GM12878 (cell line): ENCODE results near the gene PCED1B. TPM values are rescaled to one million over a fixed set of nuclear protein-coding genes. Genes with fewer than 3 reads are reported as not detected.

Source experiments
- ATAC-seq: fragments of 200-7000 bp; cut with Tn5 transposase; 3 replicates; pipeline ENCODE4 v1.9.1; 2020; ENCODE audit warnings: mild to moderate bottlenecking, moderate library complexity
- BruUV-seq: library from RNA; stranded (reverse); fragments of 400-500 nt; replicated peaks from 2 replicates; lab custom pipeline; 2021; lab: Mats Ljungman, UMichigan
- CTCF ChIA-PET: fragments of 300-600 bp; sonication (Branson Sonifier 250); formaldehyde crosslinking; extraction: SDS; loops from one replicate; lab custom pipeline; 2021; ENCODE audit warnings: inconsistent platforms; lab: Yijun Ruan, JAX
- POLR2A ChIA-PET: fragments of 350-600 bp; formaldehyde crosslinking; extraction: SDS; loops from one replicate; lab custom pipeline; 2021; ENCODE audit warnings: inconsistent platforms; lab: Charles Lee
- RAD21 ChIA-PET: fragments of 300-600 bp; sonication (Branson Sonifier 250); formaldehyde crosslinking; loops from one replicate; lab custom pipeline; 2023; ENCODE audit warnings: antibody characterized with exemption; ENCODE audit not compliant: unreplicated experiment; lab: Charles Lee
- SMC1A ChIA-PET: fragments of 300-600 bp; sonication (Branson Sonifier 250); formaldehyde crosslinking; loops from one replicate; lab custom pipeline; 2023; ENCODE audit not compliant: unreplicated experiment, uncharacterized antibody; lab: Charles Lee
- DNase-seq: peaks from one replicate; pipeline ENCODE4 v3.0.0-alpha.2; 2011; ENCODE audit warnings: low read depth, low spot score
- FAIRE-seq: peaks from 3 replicates; lab custom pipeline; 2011; peaks lifted over from hg19 to GRCh38; lab: Jason Lieb, UNC
- H2AFZ ChIP-seq: 2 replicates; pipeline ENCODE4 v1.6.0; 2011; ENCODE audit warnings: low read depth, low read length, control low read depth; ENCODE audit not compliant: control insufficient read depth
- H3K27ac ChIP-seq: 2 replicates; pipeline ENCODE4 v1.5.1; 2011; ENCODE audit warnings: control low read depth; ENCODE audit not compliant: control insufficient read depth, insufficient read depth
- H3K27me3 ChIP-seq, 2 experiments: replicated peaks in 1 of 2; 2 replicates each; pipeline versions ENCODE4 v1.6.0 to v1.6.1; 2011; ENCODE audit warnings: low read length in 1 of 2; ENCODE audit not compliant: control insufficient read depth in 2 of 2, insufficient read depth in 2 of 2
- H3K36me3 ChIP-seq, 2 experiments: 2 replicates each; pipeline ENCODE4 v1.5.1; 2011; ENCODE audit warnings: low read length in 1 of 2; ENCODE audit not compliant: control insufficient read depth in 2 of 2, insufficient read depth in 2 of 2
- H3K4me1 ChIP-seq: 2 replicates; pipeline ENCODE4 v1.6.1; 2011; ENCODE audit warnings: mild to moderate bottlenecking, low read length, moderate library complexity, mixed read lengths; ENCODE audit not compliant: control insufficient read depth, insufficient read depth
- H3K4me2 ChIP-seq: 2 replicates; pipeline ENCODE4 v1.6.0; 2011; ENCODE audit warnings: control low read depth; ENCODE audit not compliant: control insufficient read depth, insufficient read depth
- H3K4me3 ChIP-seq: fragments of 200-600 bp; sonication (generic); 2 replicates; pipeline ENCODE4 v1.5.1; 2016
- H3K79me2 ChIP-seq: 2 replicates; pipeline ENCODE4 v1.6.0; 2011; ENCODE audit warnings: low read length; ENCODE audit not compliant: control insufficient read depth, insufficient read depth
- H3K9ac ChIP-seq: 2 replicates; pipeline ENCODE4 v1.8.0; 2011; ENCODE audit warnings: low read length, control low read depth, mixed read lengths; ENCODE audit not compliant: control insufficient read depth, insufficient read depth
- H3K9me3 ChIP-seq: replicated peaks from 3 replicates; pipeline ENCODE4 v1.5.1; 2011; ENCODE audit warnings: mild to moderate bottlenecking, low read length; ENCODE audit not compliant: control insufficient read depth, insufficient read depth
- H4K20me1 ChIP-seq: 2 replicates; pipeline ENCODE4 v1.6.0; 2011; ENCODE audit not compliant: control insufficient read depth, insufficient read depth
- EED ChIP-seq: sonication (generic); IDR thresholded peaks from 2 replicates; pipeline ENCODE4 v1.6.1; 2016; ENCODE audit warnings: antibody characterized with exemption, low read depth
- EGR1 ChIP-seq, 2 experiments: IDR thresholded peaks; 1 replicate in 1 of 2; 2 replicates in 1 of 2; pipeline ENCODE4 v1.6.1; 2011 to 2012; ENCODE audit warnings: low read depth in 2 of 2, low read length in 2 of 2, borderline replicate concordance in 1 of 2, mild to moderate bottlenecking in 1 of 2, moderate library complexity in 1 of 2
- IKZF1 ChIP-seq: fragments of 450-650 bp; conservative IDR thresholded peaks from 2 replicates; pipeline ENCODE4 v1.6.1; 2017; ENCODE audit warnings: antibody characterized with exemption, mild to moderate bottlenecking
- IKZF2 ChIP-seq, 2 experiments: fragments of 450-650 bp; IDR thresholded peaks; 2 replicates each; pipeline ENCODE4 v1.6.1; 2017; ENCODE audit warnings: mild to moderate bottlenecking in 2 of 2, moderate library complexity in 2 of 2
- MLLT1 ChIP-seq: fragments of 450-650 bp; IDR thresholded peaks from 2 replicates; pipeline ENCODE4 v1.6.1; 2016; ENCODE audit warnings: mild to moderate bottlenecking
- MTA3 ChIP-seq: IDR thresholded peaks from 2 replicates; pipeline ENCODE4 v1.6.1; 2012; ENCODE audit warnings: low read length, inconsistent platforms, borderline replicate concordance
- RELB ChIP-seq: fragments of 450-650 bp; IDR thresholded peaks from 2 replicates; pipeline ENCODE4 v1.6.1; 2017; ENCODE audit warnings: low read depth, mild to moderate bottlenecking, moderate library complexity
- ZNF687 ChIP-seq: fragments of 450-650 bp; IDR thresholded peaks from 2 replicates; pipeline ENCODE4 v1.6.1; 2017; ENCODE audit warnings: mild to moderate bottlenecking, moderate library complexity
- WGBS: methylation state at CpG from one replicate; pipeline ENCODE4 v1.1.6; 2016; ENCODE audit warnings: low lambda C conversion rate; ENCODE audit not compliant: insufficient replicate concordance, insufficient coverage; ENCODE audit errors: missing lambda C conversion rate; 5-methylcytosine and 5-hydroxymethylcytosine counted together
- in situ Hi-C: fragments of 300-500 bp; cut with MboI; formaldehyde crosslinking; loops from 9 replicates; pipeline ENCODE4 v1.14.3; 2018; ENCODE audit warnings: mixed read lengths
- intact Hi-C: fragments of 100-400 bp; cut with micrococcal nuclease; formaldehyde crosslinking; loops from one replicate; pipeline ENCODE4 v1.14.2; 2022; ENCODE audit not compliant: unreplicated experiment
- polyA plus RNA-seq, 11 experiments: library from polyadenylated mRNA; depleted of rRNA in 4 of 11; unstranded in 6 of 11; stranded (reverse) in 5 of 11; fragments of >200 nt; fragmentation: Nextera tagmentation in 4 of 11; fragmentation: Illumina TruSeq in 1 of 11; extraction: Ambion mirVana in 4 of 11; extraction: Trizol in 1 of 11; gene quantifications; 1 replicate in 1 of 11; 2 replicates in 10 of 11; pipeline versions ENCODE4 v1.2.1 to v1.2.3, GENCODE V29; 2011 to 2016; ENCODE audit warnings: inconsistent platforms in 2 of 11, missing spikeins in 2 of 11, low read depth in 1 of 11
- total RNA-seq, 4 experiments: library from RNA; depleted of rRNA in 3 of 4; stranded (reverse); fragments of >200 nt in 3 of 4; fragmentation: Illumina TruSeq in 1 of 4; extraction: Trizol in 1 of 4; gene quantifications; 2 replicates each; pipeline versions ENCODE4 v1.2.1 to v1.2.3, GENCODE V29; 2013 to 2021

The PCED1B gene
- total and polyA plus RNA-seq, 10 of the 15 experiments (the other 5 are each of a cell fraction or from before 2014, with no cell fraction given), result 0.80 to 8.8 (median 3.0) TPM

- CTCF ChIA-PET, result interaction anchor here (0.6 to 3.1 kb wide), 10 partner anchors 10 to 595 kb away, joined by 3 to 15 read pairs (median 4); no protein-coding TSS in a partner anchor
- WGBS, result 18% methylated on average over 8 of the region's 8 CpGs
- SMC1A ChIA-PET, result interaction anchor here (0.7 to 4.4 kb wide), 8 partner anchors 8 to 124 kb away, joined by 3 to 54 read pairs (median 4); no protein-coding TSS in a partner anchor
- Histone ChIP-seq H2AFZ (peak overlapping the region; percentile 76), H3K4me2 (peak overlapping the region; percentile 66), H3K79me2 (no peaks in the 10 kb centered on the region), H3K36me3 (no peaks in the 10 kb centered on the region), H3K9ac (no peak overlapping the region), H3K9me3 (no peaks in the 10 kb centered on the region), H3K4me1 (peaks cover 25% of the 10 kb centered on the region), H4K20me1 (no peaks in the 10 kb centered on the region), H3K4me3 (no peak overlapping the region), H3K27ac (no peak overlapping the region), H3K27me3 (no peaks in the 10 kb centered on the region)
- no peak for FAIRE-seq
- no TSS peak for BruUV-seq
- peak; percentile 50 for ATAC-seq
- DNase-seq, result no peak
- in situ Hi-C loops (no loop called here), intact Hi-C loops (loop anchor here (5.0 kb wide), 1 partner anchor 89 kb away; no protein-coding TSS in a partner anchor)
- POLR2A ChIA-PET, result interaction anchor here (0.6 to 3.4 kb wide), 6 partner anchors 8 to 1009 kb away, joined by 3 to 36 read pairs (median 4); no protein-coding TSS in a partner anchor
- RAD21 ChIA-PET, result interaction anchor here (0.6 to 5.2 kb wide), 9 partner anchors 8 to 177 kb away, joined by 3 to 98 read pairs (median 5); no protein-coding TSS in a partner anchor
- TF ChIP-seq RELB (0 out of 2 replicates have a peak, but pooled peaks have one; percentile 52), IKZF2 (IDR thresholded peaks at IDR 0.05) (peak; percentile 33 to 35; a peak in 2 of 4 replicates), EGR1 (IDR thresholded peaks at IDR 0.05; ENCODE audit: borderline replicate concordance in 1 of 2, low read depth in 2 of 2, low read length in 2 of 2) (no peak), EED (peak; percentile 50), MTA3 (no peak), ZNF687 (peak; percentile 39; the same call in 1 of the 2 replicates), MLLT1 (0 out of 2 replicates have a peak, but pooled peaks have one; percentile 60), IKZF1 (peak; percentile 62)
Observed at GRCh38 chr12:47218191-47218654, 138.8 kb downstream of the PCED1B start.
